Measurements from ENCODE around the gene LIPE.
A peak's percentile ranks its signal among the peaks of the same experiment; 100 is the strongest.

Gene LIPE

GRCh38 chr19:42370626-42371175 lies 56.5 kb downstream of the LIPE start:
- no peak overlapping the region for H3K27ac ChIP-seq

GRCh38 chr19:42370068-42370520 lies 57.1 kb downstream of the LIPE start:
- no peak overlapping the region for H3K4me3 ChIP-seq
- no peak overlapping the region for H3K9ac ChIP-seq (ENCODE audit: insufficient read length)
- TF ChIP-seq FOXP2 (optimal IDR thresholded peaks at IDR 0.05; ENCODE audit: control extremely low read depth, extremely low read length, insufficient read depth) (no peak), POLR2AphosphoS5 (IDR thresholded peaks at IDR 0.05; ENCODE audit: borderline replicate concordance, low read depth, low read length) (no peak)
- no peak overlapping the region for H3K27ac ChIP-seq
- H3K36me3 ChIP-seq (ENCODE audit: insufficient read depth, low read length), result no peaks in the 10 kb centered on the region
- no peak for DNase-seq (ENCODE audit: low read depth, low spot score)
- no peaks in the 10 kb centered on the region for H3K9me3 ChIP-seq (ENCODE audit: low read depth, low read length)

More at GRCh38 chr19:42370626-42371175, 56.5 kb downstream of the LIPE start:
- Histone ChIP-seq H3K4me3 (no peak overlapping the region), H3K9ac (ENCODE audit: insufficient read length) (no peak overlapping the region), H3K36me3 (ENCODE audit: insufficient read depth, low read length) (no peaks in the 10 kb centered on the region), H3K9me3 (ENCODE audit: low read depth, low read length) (no peaks in the 10 kb centered on the region)
- DNase-seq (ENCODE audit: low read depth, low spot score), result no peak
- no peak for TF ChIP-seq EZH2 (IDR thresholded peaks at IDR 0.05)
- no peak for TF ChIP-seq POLR2AphosphoS5 (IDR thresholded peaks at IDR 0.05; ENCODE audit: borderline replicate concordance, low read depth, low read length)
- no peak for TF ChIP-seq FOXP2 (optimal IDR thresholded peaks at IDR 0.05; ENCODE audit: control extremely low read depth, extremely low read length, insufficient read depth)

GRCh38 chr19:42369433-42370067 lies 57.6 kb downstream of the LIPE start:
- Histone ChIP-seq H3K27ac (no peak overlapping the region), H3K9me3 (ENCODE audit: low read depth, low read length) (no peaks in the 10 kb centered on the region), H3K36me3 (ENCODE audit: insufficient read depth, low read length) (no peaks in the 10 kb centered on the region), H3K4me3 (no peak overlapping the region), H3K9ac (ENCODE audit: insufficient read length) (no peak overlapping the region)
- DNase-seq (ENCODE audit: low read depth, low spot score), result no peak
- TF ChIP-seq FOXP2 (optimal IDR thresholded peaks at IDR 0.05; ENCODE audit: control extremely low read depth, extremely low read length, insufficient read depth), result no peak
- no peak for TF ChIP-seq POLR2AphosphoS5 (IDR thresholded peaks at IDR 0.05; ENCODE audit: borderline replicate concordance, low read depth, low read length)
- no peak for TF ChIP-seq EZH2 (IDR thresholded peaks at IDR 0.05)

DNA sequence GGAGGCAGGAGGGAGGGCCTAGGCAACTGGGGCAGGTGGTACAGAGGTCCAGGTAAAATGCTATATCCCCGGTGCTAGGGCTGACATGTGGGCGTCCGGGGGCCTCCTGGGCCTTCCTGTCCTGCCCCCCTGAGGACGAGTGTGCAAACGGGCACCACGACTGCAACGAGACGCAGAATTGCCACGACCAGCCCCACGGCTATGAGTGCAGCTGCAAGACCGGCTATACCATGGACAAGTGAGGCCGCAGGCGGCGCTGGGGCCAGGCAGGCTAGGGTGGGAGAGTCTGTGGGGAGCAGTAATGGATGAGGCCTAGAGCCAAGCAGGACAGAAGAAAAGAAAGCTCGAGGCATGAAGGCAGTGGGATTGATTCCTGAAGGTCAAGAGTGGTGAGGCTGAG lies 58.4 kb downstream of the LIPE start:
- Histone ChIP-seq H3K36me3 (ENCODE audit: insufficient read depth, low read length) (peaks cover 7% of the 10 kb centered on the region; the same call in 1 of the 2 replicates), H3K4me3 (no peak overlapping the region), H3K9ac (ENCODE audit: insufficient read length) (no peak overlapping the region), H3K9me3 (ENCODE audit: low read depth, low read length) (no peaks in the 10 kb centered on the region), H3K27ac (no peak overlapping the region)
- no peak for DNase-seq (ENCODE audit: low read depth, low spot score)
- TF ChIP-seq POLR2AphosphoS5 (IDR thresholded peaks at IDR 0.05; ENCODE audit: borderline replicate concordance, low read depth, low read length) (no peak), FOXP2 (optimal IDR thresholded peaks at IDR 0.05; ENCODE audit: control extremely low read depth, extremely low read length, insufficient read depth) (no peak), EZH2 (IDR thresholded peaks at IDR 0.05) (no peak)

- no peak overlapping the region for H3K27ac ChIP-seq
- no peaks in the 10 kb centered on the region for H3K9me3 ChIP-seq (ENCODE audit: low read depth, low read length)
- peaks cover 10% of the 10 kb centered on the region; the same call in 1 of the 2 replicates for H3K36me3 ChIP-seq (ENCODE audit: insufficient read depth, low read length)
- no peak overlapping the region for H3K4me3 ChIP-seq
- H3K9ac ChIP-seq (ENCODE audit: insufficient read length), result no peak overlapping the region
- DNase-seq (ENCODE audit: low read depth, low spot score), result no peak
- TF ChIP-seq POLR2AphosphoS5 (IDR thresholded peaks at IDR 0.05; ENCODE audit: borderline replicate concordance, low read depth, low read length) (no peak), FOXP2 (optimal IDR thresholded peaks at IDR 0.05; ENCODE audit: control extremely low read depth, extremely low read length, insufficient read depth) (no peak), EZH2 (IDR thresholded peaks at IDR 0.05) (no peak)
Measured at GRCh38 chr19:42368360-42368759, 58.8 kb downstream of the LIPE start.

GRCh38 chr19:42367929-42368328 lies 59.3 kb downstream of the LIPE start:
- H3K27ac ChIP-seq, result no peak overlapping the region
- no peak for DNase-seq (ENCODE audit: low read depth, low spot score)
- H3K4me3 ChIP-seq, result no peak overlapping the region
- H3K36me3 ChIP-seq (ENCODE audit: insufficient read depth, low read length), result peaks cover 10% of the 10 kb centered on the region; the same call in 1 of the 2 replicates
- H3K9ac ChIP-seq (ENCODE audit: insufficient read length), result no peak overlapping the region
- no peak for TF ChIP-seq EZH2 (IDR thresholded peaks at IDR 0.05)
- no peak for TF ChIP-seq POLR2AphosphoS5 (IDR thresholded peaks at IDR 0.05; ENCODE audit: borderline replicate concordance, low read depth, low read length)
- TF ChIP-seq FOXP2 (optimal IDR thresholded peaks at IDR 0.05; ENCODE audit: control extremely low read depth, extremely low read length, insufficient read depth), result no peak
- H3K9me3 ChIP-seq (ENCODE audit: low read depth, low read length), result no peaks in the 10 kb centered on the region

- no peak for DNase-seq (ENCODE audit: low read depth, low spot score)
- no peak overlapping the region for H3K9ac ChIP-seq (ENCODE audit: insufficient read length)
- H3K9me3 ChIP-seq (ENCODE audit: low read depth, low read length), result no peaks in the 10 kb centered on the region
- H3K27ac ChIP-seq, result 0 out of 2 replicates have a peak overlapping the region, but pooled peaks have one; percentile 3
- H3K4me3 ChIP-seq, result no peak overlapping the region
- H3K36me3 ChIP-seq (ENCODE audit: insufficient read depth, low read length), result peaks cover 10% of the 10 kb centered on the region; the same call in 1 of the 2 replicates
- no peak for TF ChIP-seq FOXP2 (optimal IDR thresholded peaks at IDR 0.05; ENCODE audit: control extremely low read depth, extremely low read length, insufficient read depth)
Measured at GRCh38 chr19:42366673-42367072, 60.5 kb downstream of the LIPE start.

DNA sequence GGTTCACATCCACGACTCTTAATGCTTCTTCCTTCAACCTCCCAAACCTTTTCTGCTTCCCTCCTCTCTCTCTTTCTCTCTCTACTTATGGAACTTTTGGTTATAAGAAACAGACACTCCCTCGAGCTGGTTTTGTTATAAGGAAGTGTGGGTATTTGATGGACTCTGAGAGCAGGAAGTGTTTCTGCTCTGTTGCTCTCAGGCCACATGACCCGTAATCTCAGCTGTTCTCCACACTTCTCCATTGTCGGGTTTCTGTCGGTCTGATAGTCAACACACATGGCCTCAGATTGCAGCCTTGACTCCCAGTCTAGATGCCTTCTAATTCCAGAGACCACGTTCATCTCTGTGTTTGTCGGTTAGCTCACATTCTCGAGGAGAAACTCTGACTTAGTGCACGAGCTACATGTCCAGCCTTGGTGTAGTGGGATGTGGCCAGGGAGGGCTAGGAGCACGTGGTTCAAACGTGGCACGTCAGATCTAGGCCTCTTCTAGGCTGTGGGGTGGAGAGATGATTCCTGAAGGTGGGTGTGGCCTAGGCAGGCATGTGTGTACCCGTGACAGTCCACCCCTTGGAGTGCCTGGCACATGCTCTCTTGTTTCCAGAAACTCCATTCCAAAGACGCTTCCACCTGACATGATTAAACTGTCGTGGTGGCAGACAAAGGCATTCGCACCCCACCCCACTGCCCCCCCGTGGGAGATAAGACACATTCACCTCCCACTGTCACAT lies 63.4 kb downstream of the LIPE start:
- Histone ChIP-seq H3K9ac (ENCODE audit: insufficient read length) (no peak overlapping the region), H3K4me3 (no peak overlapping the region), H3K9me3 (ENCODE audit: low read depth, low read length) (no peaks in the 10 kb centered on the region), H3K36me3 (ENCODE audit: insufficient read depth, low read length) (peaks cover 10% of the 10 kb centered on the region; the same call in 1 of the 2 replicates), H3K27ac (no peak overlapping the region)
- DNase-seq (ENCODE audit: low read depth, low spot score), result no peak
- TF ChIP-seq POLR2AphosphoS5 (IDR thresholded peaks at IDR 0.05; ENCODE audit: borderline replicate concordance, low read depth, low read length) (no peak), FOXP2 (optimal IDR thresholded peaks at IDR 0.05; ENCODE audit: control extremely low read depth, extremely low read length, insufficient read depth) (no peak), EZH2 (IDR thresholded peaks at IDR 0.05) (no peak)
